ENCODE results near the gene ZNF280B. TPM values are rescaled to one million over a fixed set of nuclear protein-coding genes. Genes with fewer than 3 reads are reported as not detected.

Gene ZNF280B
- polyA plus RNA-seq, 4 donors, result 0.31 to 2.1 TPM; not detected in 2

DNA sequence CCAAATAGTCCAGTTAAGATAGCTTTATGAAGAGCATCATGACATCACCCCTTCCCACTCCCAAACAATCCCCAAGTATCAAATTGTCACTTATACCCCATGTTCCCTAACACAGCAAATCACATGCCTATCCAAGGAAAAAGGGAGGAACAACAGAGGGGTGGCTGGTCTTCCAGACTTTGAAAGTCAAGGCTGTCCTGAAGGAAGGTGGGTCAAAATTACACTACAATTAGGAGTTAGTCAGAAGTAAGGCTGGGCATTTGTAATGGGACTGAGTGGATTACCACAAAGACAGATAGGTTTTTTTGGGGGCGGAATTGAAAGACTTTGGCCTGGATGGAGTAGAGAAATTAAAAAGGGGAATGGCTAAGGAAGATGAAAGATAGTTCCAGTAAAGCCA, 44.6 kb upstream of the ZNF280B start:
- no peak for FAIRE-seq
- Histone ChIP-seq H3K27me3 (ENCODE audit: control insufficient read depth in 3 of 3, insufficient read depth in 3 of 3, low read length in 3 of 3) (peaks cover 0 to 6% (median 0%) of the 10 kb centered on the region in 3 donors), H3K4me1 (ENCODE audit: control insufficient read depth in 3 of 3, insufficient read depth in 2 of 3, low read depth in 1 of 3, low read length in 2 of 3) (no peaks in the 10 kb centered on the region)

DNA sequence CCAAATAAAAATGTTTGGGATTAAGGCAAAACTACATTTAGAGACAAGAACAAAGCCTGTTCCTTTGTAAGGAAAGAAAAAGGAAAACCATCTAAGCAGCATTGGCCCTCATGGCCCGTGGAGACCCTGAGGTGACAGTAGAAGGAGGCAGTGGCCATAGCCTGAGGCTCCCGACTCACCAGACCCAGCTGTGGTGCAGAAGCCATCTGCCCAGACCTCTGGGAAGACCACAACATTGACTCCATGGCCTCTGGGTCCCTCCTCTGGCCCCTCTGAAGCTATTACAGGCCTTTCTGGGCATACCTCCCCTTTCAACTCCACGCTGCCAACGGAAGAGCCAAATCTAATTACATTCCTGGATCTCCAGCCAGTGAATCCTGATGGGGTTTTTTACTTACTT, 44.1 kb upstream of the ZNF280B start:
- Histone ChIP-seq H3K4me1 (ENCODE audit: control insufficient read depth in 3 of 3, insufficient read depth in 2 of 3, low read depth in 1 of 3, low read length in 2 of 3) (no peaks in the 10 kb centered on the region), H3K27ac (ENCODE audit: low read depth in 1 of 3, low read length in 2 of 3) (no peak overlapping the region), H3K36me3 (ENCODE audit: control insufficient read depth in 3 of 3, insufficient read depth in 2 of 3, low read depth in 1 of 3, low read length in 3 of 3) (no peaks in the 10 kb centered on the region), H3K4me3 (ENCODE audit: low read depth in 1 of 3, low read length in 3 of 3) (no peak overlapping the region), H3K27me3 (ENCODE audit: control insufficient read depth in 3 of 3, insufficient read depth in 3 of 3, low read length in 3 of 3) (peaks cover 0 to 6% (median 0%) of the 10 kb centered on the region in 3 donors), H3K9me3 (ENCODE audit: control insufficient read depth in 2 of 2, insufficient read depth in 1 of 2, low read depth in 1 of 2, low read length in 1 of 2) (no peaks in the 10 kb centered on the region)
- DNase-seq, result no peak
- 67 to 73% (median 71%) methylated on average over 4 of the region's 4 CpGs for WGBS, 3 donors
- no peak for FAIRE-seq

More for the DNA sequence above, 44.6 kb upstream of the ZNF280B start:
- Histone ChIP-seq H3K4me3 (ENCODE audit: low read depth in 1 of 3, low read length in 3 of 3) (no peak overlapping the region), H3K36me3 (ENCODE audit: control insufficient read depth in 3 of 3, insufficient read depth in 2 of 3, low read depth in 1 of 3, low read length in 3 of 3) (no peaks in the 10 kb centered on the region), H3K9me3 (ENCODE audit: control insufficient read depth in 2 of 2, insufficient read depth in 1 of 2, low read depth in 1 of 2, low read length in 1 of 2) (no peaks in the 10 kb centered on the region), H3K27ac (ENCODE audit: low read depth in 1 of 3, low read length in 2 of 3) (no peak overlapping the region)
- no peak for DNase-seq
- 85 to 100% (median 90%) methylated on average over 1 of the region's 1 CpG for WGBS, 3 donors

DNA sequence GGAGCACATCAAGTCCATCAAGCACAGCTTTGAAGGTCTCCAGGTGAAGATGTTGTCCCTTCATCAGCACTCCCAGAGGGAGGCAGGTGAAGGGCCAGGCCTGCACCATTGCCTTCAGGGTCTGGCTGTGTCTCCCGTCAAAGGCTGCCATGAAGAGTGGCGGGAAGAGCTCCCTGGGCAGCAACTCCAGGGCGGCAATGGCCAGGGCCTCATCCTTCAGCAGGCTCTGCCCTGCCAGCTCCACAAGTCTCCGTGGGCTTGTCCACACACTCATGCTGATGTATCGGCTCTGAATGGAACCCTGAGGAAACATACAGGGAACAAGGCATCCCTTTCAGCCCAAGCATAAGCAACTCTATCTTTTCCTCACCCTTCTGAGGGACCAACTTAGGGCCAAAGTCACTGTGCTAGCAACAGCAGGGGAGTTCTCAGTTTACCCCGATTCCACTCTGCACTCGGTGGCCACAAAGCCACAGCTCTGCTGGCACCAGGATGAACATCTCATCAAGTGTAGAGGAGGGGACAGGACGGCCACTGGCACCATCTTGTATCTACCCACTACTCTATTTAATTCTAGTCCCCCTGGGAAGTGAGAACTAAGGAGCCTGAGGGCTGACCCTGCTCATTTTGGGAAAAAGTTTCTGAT, 42.4 kb upstream of the ZNF280B start:
- H3K27me3 ChIP-seq (ENCODE audit: control insufficient read depth in 3 of 3, insufficient read depth in 3 of 3, low read length in 3 of 3), result peaks cover 0 to 6% (median 0%) of the 10 kb centered on the region in 3 donors
- FAIRE-seq (no peak), DNase-seq (no peak)
- H3K27ac ChIP-seq (ENCODE audit: low read depth in 1 of 3, low read length in 2 of 3), result no peak overlapping the region
- WGBS, 3 donors, result 83 to 87% (median 85%) methylated on average over 8 of the region's 8 CpGs
- H3K4me1 ChIP-seq (ENCODE audit: control insufficient read depth in 3 of 3, insufficient read depth in 2 of 3, low read depth in 1 of 3, low read length in 2 of 3), result no peaks in the 10 kb centered on the region
- H3K9me3 ChIP-seq (ENCODE audit: control insufficient read depth in 2 of 2, insufficient read depth in 1 of 2, low read depth in 1 of 2, low read length in 1 of 2), result no peaks in the 10 kb centered on the region
- no peaks in the 10 kb centered on the region for H3K36me3 ChIP-seq (ENCODE audit: control insufficient read depth in 3 of 3, insufficient read depth in 2 of 3, low read depth in 1 of 3, low read length in 3 of 3)
- no peak overlapping the region for H3K4me3 ChIP-seq (ENCODE audit: low read depth in 1 of 3, low read length in 3 of 3)

DNA sequence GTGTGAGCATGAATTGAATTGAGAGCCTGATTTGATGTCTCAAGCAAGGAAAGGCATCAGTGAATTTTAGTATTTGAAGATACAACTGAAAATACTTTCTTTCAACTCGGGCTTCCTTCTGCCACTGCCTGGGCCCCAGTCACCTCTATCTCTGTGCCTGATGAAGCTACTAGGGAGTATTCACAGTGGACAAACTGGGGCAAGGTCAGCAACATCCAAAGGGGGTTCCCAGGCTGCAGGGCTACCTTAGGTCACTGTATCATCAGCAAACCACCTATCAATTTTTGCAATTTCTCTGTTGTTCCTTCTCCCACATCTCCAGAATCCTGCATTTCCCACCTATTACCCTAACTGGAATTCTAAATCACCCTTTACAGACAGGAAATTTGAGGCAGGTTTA, 40.4 kb upstream of the ZNF280B start:
- no peak overlapping the region for H3K27ac ChIP-seq (ENCODE audit: low read depth in 1 of 3, low read length in 2 of 3)
- H3K36me3 ChIP-seq (ENCODE audit: control insufficient read depth in 3 of 3, insufficient read depth in 2 of 3, low read depth in 1 of 3, low read length in 3 of 3), result no peaks in the 10 kb centered on the region
- FAIRE-seq, result no peak
- 53 to 72% (median 62%) methylated on average over 1 of the region's 1 CpG for WGBS, 3 donors
- H3K27me3 ChIP-seq (ENCODE audit: control insufficient read depth in 3 of 3, insufficient read depth in 3 of 3, low read length in 3 of 3), result peaks cover 0 to 6% (median 0%) of the 10 kb centered on the region in 3 donors
- DNase-seq, result no peak
- H3K9me3 ChIP-seq (ENCODE audit: control insufficient read depth in 2 of 2, insufficient read depth in 1 of 2, low read depth in 1 of 2, low read length in 1 of 2), result no peaks in the 10 kb centered on the region
- no peak overlapping the region for H3K4me3 ChIP-seq (ENCODE audit: low read depth in 1 of 3, low read length in 3 of 3)
- H3K4me1 ChIP-seq (ENCODE audit: control insufficient read depth in 3 of 3, insufficient read depth in 2 of 3, low read depth in 1 of 3, low read length in 2 of 3), result no peaks in the 10 kb centered on the region

DNA sequence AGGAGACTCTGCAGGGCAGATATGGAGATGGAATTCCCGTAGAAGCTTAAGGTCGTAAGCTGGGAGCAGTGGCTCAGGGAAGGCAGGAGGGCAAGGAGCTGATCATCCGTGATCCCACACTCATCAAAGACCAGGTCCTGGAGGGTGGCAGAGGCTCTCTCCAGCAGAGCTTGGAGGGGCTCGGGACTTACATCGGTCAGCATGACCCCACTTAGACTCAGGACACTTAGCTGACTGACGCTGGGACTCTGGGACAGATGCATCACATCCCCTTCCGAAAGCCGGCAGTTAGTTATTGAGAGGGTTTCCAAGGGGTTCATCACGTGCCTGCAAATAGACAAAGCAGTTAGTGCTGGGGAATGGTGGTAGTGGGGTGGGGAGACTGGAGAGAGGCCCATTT, 39.8 kb upstream of the ZNF280B start:
- Histone ChIP-seq H3K27me3 (ENCODE audit: control insufficient read depth in 3 of 3, insufficient read depth in 3 of 3, low read length in 3 of 3) (peaks cover 0 to 6% (median 0%) of the 10 kb centered on the region in 3 donors), H3K27ac (ENCODE audit: low read depth in 1 of 3, low read length in 2 of 3) (no peak overlapping the region), H3K36me3 (ENCODE audit: control insufficient read depth in 3 of 3, insufficient read depth in 2 of 3, low read depth in 1 of 3, low read length in 3 of 3) (no peaks in the 10 kb centered on the region), H3K4me3 (ENCODE audit: low read depth in 1 of 3, low read length in 3 of 3) (no peak overlapping the region), H3K4me1 (ENCODE audit: control insufficient read depth in 3 of 3, insufficient read depth in 2 of 3, low read depth in 1 of 3, low read length in 2 of 3) (no peaks in the 10 kb centered on the region), H3K9me3 (ENCODE audit: control insufficient read depth in 2 of 2, insufficient read depth in 1 of 2, low read depth in 1 of 2, low read length in 1 of 2) (no peaks in the 10 kb centered on the region)
- WGBS, 3 donors, result 64 to 76% (median 65%) methylated on average over 9 of the region's 9 CpGs
- DNase-seq, result no peak
- FAIRE-seq, result no peak

DNA sequence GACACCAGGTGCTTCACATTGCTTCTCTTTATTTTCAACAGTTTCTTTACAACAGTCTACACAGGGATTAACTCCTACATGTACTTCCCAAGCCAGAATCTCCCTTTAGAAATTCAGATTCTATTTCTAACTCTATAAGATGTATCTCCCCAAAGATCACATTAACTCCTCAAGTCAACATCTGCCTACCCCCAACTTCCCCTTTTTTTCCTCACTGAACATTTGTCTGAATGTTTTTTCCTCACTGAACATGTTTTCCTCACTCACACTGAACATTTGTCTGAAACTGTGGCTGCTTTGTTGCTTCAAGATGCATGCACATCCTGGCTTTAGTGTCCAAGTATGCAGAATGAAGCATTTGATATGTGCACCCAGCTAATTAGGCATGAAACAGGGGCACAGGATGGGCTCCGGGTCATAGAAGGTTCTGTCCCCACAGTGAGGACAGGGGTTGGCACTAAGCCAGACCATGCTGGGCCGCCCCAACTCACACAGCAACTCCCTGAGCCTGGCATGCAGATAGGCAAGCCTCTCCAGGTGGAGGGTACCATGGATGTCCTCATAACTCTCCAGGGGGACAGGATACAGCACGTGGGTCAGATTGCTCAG, 39.3 kb upstream of the ZNF280B start:
- H3K9me3 ChIP-seq (ENCODE audit: control insufficient read depth in 2 of 2, insufficient read depth in 1 of 2, low read depth in 1 of 2, low read length in 1 of 2), result no peaks in the 10 kb centered on the region
- no peak overlapping the region for H3K4me3 ChIP-seq (ENCODE audit: low read depth in 1 of 3, low read length in 3 of 3)
- DNase-seq (no peak), FAIRE-seq (no peak)
- 22 to 39% (median 39%) methylated on average over 3 of the region's 3 CpGs for WGBS, 3 donors
- H3K27me3 ChIP-seq (ENCODE audit: control insufficient read depth in 3 of 3, insufficient read depth in 3 of 3, low read length in 3 of 3), result peaks cover 0 to 6% (median 0%) of the 10 kb centered on the region in 3 donors
- no peaks in the 10 kb centered on the region for H3K36me3 ChIP-seq (ENCODE audit: control insufficient read depth in 3 of 3, insufficient read depth in 2 of 3, low read depth in 1 of 3, low read length in 3 of 3)
- H3K27ac ChIP-seq (ENCODE audit: low read depth in 1 of 3, low read length in 2 of 3), result no peak overlapping the region
- H3K4me1 ChIP-seq (ENCODE audit: control insufficient read depth in 3 of 3, insufficient read depth in 2 of 3, low read depth in 1 of 3, low read length in 2 of 3), result no peaks in the 10 kb centered on the region

DNA sequence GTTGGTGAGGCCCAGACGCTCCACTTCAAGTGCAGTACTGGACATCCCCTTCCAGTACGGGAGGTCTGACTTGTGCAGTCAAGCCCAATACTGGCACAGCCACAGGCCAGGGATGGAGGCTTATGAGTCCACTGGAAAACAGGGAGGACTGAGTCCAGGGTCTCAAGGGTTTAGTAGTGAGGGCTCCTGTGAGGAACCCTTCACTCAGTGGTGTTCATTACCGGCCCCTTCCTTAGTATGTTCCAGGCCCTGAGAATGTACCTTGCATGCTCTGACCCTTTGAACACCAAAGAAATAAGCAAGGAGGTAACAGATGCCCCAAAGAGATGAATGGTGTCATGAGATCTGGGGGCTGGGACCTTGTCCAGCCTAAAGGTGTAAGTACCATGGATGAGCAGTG, 38.7 kb upstream of the ZNF280B start:
- Histone ChIP-seq H3K27ac (ENCODE audit: low read depth in 1 of 3, low read length in 2 of 3) (no peak overlapping the region), H3K27me3 (ENCODE audit: control insufficient read depth in 3 of 3, insufficient read depth in 3 of 3, low read length in 3 of 3) (peaks cover 0 to 6% (median 0%) of the 10 kb centered on the region in 3 donors), H3K4me1 (ENCODE audit: control insufficient read depth in 3 of 3, insufficient read depth in 2 of 3, low read depth in 1 of 3, low read length in 2 of 3) (no peaks in the 10 kb centered on the region), H3K9me3 (ENCODE audit: control insufficient read depth in 2 of 2, insufficient read depth in 1 of 2, low read depth in 1 of 2, low read length in 1 of 2) (no peaks in the 10 kb centered on the region), H3K36me3 (ENCODE audit: control insufficient read depth in 3 of 3, insufficient read depth in 2 of 3, low read depth in 1 of 3, low read length in 3 of 3) (no peaks in the 10 kb centered on the region), H3K4me3 (ENCODE audit: low read depth in 1 of 3, low read length in 3 of 3) (no peak overlapping the region)
- WGBS, 3 donors, result 87 to 96% (median 92%) methylated on average over 3 of the region's 3 CpGs
- no peak for FAIRE-seq
- no peak for DNase-seq

DNA sequence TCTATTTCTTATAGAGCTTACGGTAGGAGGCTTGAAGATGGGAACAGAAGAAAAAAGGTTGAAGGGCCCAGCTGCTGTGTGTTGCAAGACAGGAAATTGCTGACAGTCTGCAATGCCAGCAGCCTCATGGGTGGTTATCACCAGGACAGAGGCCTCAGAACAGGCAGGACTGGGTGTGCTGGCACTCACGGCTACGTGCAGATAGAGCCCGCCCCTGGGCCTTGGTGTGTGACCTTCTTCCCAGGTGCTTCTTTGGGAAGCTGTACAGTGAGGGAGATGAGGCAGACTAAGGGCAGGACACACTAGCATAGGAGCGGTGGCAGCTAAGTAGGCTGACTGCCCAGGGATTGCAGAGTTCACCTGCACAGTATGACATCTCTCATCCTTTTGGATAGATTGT, 37.9 kb upstream of the ZNF280B start:
- WGBS, 3 donors, result 31 to 41% (median 38%) methylated on average over 5 of the region's 5 CpGs
- Histone ChIP-seq H3K27ac (ENCODE audit: low read depth in 1 of 3, low read length in 2 of 3) (no peak overlapping the region), H3K4me3 (ENCODE audit: low read depth in 1 of 3, low read length in 3 of 3) (no peak overlapping the region), H3K9me3 (ENCODE audit: control insufficient read depth in 2 of 2, insufficient read depth in 1 of 2, low read depth in 1 of 2, low read length in 1 of 2) (no peaks in the 10 kb centered on the region), H3K4me1 (ENCODE audit: control insufficient read depth in 3 of 3, insufficient read depth in 2 of 3, low read depth in 1 of 3, low read length in 2 of 3) (no peaks in the 10 kb centered on the region), H3K36me3 (ENCODE audit: control insufficient read depth in 3 of 3, insufficient read depth in 2 of 3, low read depth in 1 of 3, low read length in 3 of 3) (no peaks in the 10 kb centered on the region), H3K27me3 (ENCODE audit: control insufficient read depth in 3 of 3, insufficient read depth in 3 of 3, low read length in 3 of 3) (peaks cover 0 to 6% (median 3%) of the 10 kb centered on the region in 3 donors)
- FAIRE-seq, result no peak
- no peak for DNase-seq

All from small intestine (tissue), 7 donors.